Germinal center (tissue), 1 donor: Measurements from ENCODE around the gene GPBAR1.
"Not testable (repeated sequence)": the region's sequence is repeated elsewhere in the genome, so short reads cannot be mapped to it uniquely, and the experiment has no call there.

Experiments
- DNase-seq: peaks from one replicate; pipeline ENCODE4 v3.0.0; 2012; ENCODE audit warnings: mixed read lengths, low spot score

Gene GPBAR1

GRCh38 chr2:218267259-218267658, 6.4 kb downstream of the GPBAR1 start:
- no peak for DNase-seq

DNA sequence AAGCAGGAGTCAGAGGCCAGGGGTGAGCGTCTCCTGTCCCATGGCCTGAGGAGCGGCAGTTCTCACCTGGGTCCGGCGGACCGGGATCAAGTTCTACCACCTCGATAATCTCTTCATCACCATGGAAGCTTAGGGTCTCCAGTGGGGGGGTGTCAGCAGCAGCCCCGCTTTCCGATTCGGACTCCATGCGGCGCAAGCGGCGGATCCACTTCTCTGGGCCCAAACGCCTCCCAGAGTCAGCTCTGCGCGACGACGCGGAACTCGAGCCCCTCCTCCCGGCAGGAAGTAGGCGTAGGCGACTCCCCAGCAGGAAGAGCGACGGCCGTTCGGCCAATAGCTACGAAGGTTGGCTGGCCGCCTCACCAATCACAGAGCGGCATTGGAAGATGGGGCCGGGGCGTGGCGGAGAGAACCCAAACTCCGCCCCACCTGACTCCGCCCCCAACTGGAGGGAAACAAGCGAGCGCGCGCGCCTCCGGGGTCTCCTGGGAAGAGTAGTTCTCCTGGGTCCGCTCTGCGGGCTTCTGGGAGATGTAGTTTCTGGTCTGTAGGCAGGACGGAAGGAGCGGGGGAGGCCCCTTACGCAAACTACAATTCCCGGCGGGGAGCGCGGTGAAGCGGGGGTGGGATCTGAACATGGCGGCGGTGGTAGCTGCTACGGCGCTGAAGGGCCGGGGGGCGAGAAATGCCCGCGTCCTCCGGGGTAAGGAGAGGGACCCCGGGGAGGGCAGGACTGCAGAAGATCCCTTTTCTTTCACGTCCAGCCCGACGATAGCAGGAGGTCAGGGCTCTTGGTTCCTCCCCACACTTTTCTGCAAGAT, 9.3 kb downstream of the GPBAR1 start, which contains the start of the genes AAMP and PNKD:
Gene AAMP, minus strand, starts transcription at position 238 of the 821 bp plus-strand sequence. Its CDS starts 51 bp downstream, at position 187.
Gene PNKD, plus strand, starts transcription at position 620 of the 821 bp plus-strand sequence. Its CDS starts 17 bp downstream, at position 637.
- DNase-seq = peak; percentile 99

DNA sequence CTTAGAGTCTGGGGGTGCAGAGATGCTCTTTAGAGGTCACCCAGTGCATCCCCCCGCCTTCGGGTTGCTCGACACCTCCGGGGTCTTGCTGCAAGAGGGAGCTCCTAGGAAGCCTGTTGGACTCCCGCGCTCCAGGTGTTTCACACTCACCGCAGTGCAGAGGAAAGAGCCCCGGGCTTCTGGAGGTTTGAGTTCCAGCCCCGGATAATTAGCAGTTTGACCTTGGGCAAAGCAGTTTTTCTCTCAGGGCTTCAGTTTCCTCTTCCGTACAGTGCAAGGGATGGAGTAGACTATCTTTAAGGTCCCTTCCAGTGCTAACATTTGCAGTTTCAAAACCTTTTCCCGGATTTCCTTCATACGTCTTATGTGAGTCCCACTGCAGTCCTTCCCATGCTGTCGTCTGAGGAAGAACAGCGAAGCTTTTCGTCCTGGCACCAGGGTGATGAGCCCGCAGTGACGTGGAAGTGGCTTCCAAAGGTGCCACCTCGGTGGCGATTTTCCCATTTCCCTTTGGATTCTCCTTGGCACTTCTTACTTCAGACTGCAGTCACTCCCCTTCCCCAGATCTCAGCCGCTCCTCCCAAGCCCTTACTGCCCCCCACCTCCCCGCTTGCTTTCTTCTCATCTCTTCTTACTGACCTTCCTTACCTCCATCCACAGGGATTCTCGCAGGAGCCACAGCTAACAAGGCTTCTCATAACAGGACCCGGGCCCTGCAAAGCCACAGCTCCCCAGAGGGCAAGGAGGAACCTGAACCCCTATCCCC, 10.1 kb downstream of the GPBAR1 start:
- DNase-seq = no peak

DNA sequence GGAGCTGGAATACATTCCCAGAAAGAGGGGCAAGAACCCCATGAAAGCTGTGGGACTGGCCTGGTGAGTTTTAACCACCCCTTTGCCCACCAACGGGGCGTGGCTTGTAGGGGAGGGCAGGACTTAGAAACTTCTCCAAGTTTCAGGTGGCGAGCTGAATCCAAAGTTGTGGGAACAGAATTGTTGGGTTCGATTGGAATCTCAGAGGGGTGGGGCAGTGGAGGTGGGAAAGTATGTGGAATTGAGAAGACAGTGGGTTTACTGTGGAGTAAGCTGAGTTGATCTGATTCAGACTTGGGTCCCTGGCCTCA, 10.6 kb downstream of the GPBAR1 start:
- no peak for DNase-seq

- DNase-seq = no peak
Observed at GRCh38 chr2:218271865-218272530, 11.2 kb downstream of the GPBAR1 start.

GRCh38 chr2:218272531-218273212, 11.9 kb downstream of the GPBAR1 start:
- peak; percentile 87 for DNase-seq

DNA sequence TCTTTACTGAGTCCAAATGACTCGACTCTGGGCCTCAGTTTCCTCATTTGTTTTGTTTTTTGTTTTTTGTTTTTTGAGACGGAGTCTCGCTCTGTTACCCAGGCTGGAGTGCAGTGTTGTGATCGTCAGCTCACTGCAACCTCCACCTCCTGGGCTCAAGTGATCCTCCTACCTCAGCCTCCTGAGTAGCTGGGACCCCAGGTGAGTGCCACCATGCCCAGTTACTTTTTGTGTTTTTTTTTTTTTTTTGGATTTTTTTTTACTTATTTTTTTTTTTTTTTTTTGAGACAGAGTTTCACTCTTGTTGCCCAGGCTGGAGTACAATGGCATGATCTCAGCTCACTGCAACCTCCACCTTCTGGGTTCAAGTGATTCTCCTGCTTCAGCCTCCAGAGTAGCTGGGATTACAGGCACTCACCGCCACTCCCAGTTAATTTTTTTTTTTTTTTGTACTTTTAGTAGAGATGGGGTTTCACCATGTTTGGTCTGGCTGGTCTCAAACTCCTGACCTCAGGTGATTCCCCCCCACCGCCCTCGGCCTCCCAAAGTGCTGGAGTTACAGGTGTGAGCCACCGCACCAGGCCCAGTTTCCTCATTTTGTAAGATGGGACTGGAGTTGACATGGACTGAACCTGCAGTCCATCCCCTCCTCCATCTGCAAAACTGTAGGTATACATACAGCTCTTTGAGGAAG, 12.5 kb downstream of the GPBAR1 start:
- not testable (repeated sequence) for DNase-seq

DNA sequence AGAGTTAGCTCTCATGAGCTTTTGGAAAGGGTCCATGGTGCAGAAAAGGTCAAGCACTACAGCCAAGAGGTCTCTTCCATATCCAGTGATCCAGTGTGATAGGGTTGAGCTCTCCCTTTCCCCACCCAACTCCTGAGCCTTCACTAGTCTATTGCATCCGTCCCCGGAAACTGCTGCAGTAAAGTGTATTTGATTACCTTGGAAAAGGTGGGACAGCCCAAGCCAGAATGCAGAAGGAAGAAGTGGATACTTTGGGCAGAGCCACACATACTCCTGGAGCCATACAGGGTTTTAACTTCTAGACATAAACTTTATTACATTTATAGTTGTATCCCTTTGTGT, 13.1 kb downstream of the GPBAR1 start:
- DNase-seq = no peak

GRCh38 chr2:218274586-218274985, 13.8 kb downstream of the GPBAR1 start:
- DNase-seq = no peak

- DNase-seq = no peak
Observed at GRCh38 chr2:218275371-218276072, 14.7 kb downstream of the GPBAR1 start.

- no peak for DNase-seq
Observed at GRCh38 chr2:218276986-218277755, 16.4 kb downstream of the GPBAR1 start.

- DNase-seq = no peak
Observed at GRCh38 chr2:218277921-218278320, 17.1 kb downstream of the GPBAR1 start.

DNA sequence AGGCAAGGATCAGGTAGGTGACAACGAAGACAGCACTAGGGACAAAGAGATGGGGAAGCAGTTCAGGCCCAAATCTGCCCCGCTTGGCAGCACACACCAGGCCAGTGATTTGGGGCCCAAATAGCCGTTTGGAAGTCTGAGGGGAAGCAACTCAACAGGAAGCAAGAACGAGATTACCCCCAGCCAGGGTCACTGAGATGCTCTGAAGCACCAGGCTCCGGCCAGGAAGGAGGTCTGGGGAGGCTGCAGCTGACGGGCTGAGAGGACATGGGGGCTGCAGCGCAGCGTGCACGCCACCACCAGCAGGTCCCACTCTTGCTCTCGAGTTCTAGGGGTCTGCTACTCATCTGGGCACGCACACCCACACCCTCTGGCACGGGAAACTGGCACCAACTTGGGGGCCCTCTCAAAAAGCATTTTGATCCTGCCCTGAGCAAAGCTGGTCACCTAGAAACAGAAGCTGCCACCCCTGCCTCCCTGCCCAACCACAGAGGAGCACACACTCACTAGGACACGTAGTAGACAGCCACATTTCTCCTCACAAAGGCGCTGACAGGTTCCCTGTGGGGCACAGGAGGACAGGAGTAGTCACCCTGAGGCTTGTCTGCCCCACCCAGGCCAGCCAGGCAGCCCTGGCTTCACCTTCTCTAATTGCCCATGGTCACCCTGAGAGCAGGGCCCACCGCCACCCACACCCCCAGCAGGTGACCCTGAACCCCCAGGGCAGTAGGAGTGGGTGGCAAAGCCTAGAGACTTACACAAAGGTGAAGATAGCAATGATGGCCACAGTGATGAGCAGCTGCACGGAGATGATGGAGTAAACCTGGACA, 17.9 kb downstream of the GPBAR1 start:
- no peak for DNase-seq

DNA sequence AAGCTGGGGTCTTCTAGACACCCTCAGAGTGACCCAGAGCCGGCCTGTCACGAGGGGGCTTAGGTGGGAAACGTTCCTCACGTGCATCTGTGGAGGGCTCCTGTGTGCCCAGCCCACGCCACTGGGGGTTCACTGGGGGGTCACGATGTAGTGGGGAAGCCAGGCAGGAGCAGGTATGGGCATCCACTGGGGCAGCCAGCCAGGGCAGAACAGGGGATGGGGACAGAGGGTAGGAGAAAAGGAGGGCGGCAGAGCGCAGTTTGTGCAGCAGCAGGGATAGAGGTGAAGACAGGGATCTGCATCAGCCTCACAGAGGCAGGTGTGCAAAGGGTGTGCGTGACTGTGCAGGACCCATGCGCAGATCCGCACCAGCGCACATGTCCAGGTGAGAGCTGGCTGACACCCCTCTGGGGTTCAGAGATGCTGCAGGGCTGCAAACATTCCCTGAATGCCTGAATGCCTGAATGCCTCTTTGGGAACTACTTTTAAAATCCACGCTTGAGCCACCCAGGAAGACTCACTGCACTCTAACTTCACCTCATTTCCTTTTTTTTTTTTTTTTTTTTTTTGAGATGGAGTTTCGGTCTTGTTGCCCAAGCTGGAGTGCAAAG, 19.6 kb downstream of the GPBAR1 start:
- no peak for DNase-seq

- DNase-seq = no peak
Observed at GRCh38 chr2:218281449-218281848, 20.6 kb downstream of the GPBAR1 start.

DNA sequence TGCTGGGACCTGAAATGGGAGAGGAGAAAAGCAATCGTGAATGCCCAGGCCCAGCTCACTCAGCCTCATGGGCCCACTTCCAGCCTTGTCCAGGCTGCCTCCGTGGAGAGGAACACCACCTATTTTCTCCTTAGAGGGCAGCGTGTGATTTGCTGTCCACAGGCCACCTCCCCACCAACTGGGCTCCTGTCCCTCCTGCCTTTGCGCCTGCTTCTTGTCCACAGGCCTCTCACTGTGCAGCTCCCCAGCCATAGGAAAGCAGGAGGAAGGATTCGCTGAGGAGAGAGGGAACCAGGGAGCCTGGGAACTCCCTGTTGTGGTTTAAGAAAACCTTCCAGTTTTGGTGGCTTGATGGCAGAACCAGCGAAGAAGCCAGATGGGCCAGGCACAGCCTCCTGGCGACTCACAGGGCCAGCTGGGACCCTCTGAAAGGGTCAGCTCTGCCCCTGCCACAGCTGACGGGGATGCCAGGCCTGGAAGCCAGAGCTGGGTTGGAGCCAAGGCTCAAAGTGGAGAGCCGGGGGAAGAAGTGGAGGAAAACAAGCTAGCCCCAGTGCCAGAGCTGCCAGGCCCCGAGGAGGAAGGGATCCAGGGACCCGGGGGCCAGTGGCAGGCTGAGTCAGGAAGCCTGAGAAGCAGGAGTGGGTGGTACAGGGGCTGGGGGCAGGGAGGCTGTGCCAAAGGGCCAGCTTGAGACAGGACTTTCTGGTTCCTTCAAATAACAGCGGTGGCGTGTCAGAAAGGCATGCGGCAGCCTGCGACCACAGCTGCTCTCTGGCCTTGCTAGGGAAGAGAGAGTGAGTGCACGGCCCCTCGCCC, 21.6 kb downstream of the GPBAR1 start:
- no peak for DNase-seq

DNA sequence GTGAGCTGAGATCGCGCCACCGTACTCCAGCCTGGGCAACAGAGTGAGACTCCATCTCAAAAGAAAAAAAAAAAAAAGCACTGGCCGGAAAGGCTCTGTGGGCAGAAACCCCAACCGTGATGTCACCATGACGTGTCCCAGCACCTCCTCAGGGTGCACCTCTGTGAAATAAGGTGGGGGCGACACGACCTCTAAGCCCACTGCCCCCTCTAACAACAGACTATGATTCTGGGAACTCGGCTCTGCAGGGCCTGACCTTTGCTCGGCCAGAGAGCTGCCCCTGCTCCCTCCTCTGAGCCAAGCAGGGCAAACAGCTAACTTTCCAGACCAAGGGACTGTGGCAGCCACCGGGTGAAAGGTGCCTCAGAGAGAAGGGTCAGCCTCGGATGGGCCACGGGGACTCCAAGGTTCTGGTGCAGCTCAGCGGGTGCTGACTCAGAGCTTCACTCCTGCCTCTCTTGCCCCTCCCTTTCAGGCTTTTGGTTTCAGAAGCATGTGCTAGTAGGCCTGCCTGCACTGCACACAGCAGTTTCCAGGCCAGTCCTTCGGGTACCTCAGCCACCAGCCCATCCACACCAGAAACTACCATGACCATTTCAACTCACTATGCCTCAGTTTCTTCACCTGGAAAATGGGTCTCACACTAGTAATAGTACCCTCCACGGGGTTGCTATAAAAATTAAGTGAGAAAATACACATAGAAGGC, 23.4 kb downstream of the GPBAR1 start:
- DNase-seq = no peak
